Adipocyte (in vitro differentiated cells): ENCODE results near the gene SLC35D2.

Source experiments
- DNase-seq: peaks from one replicate; pipeline ENCODE4 v3.0.0-alpha.2; 2015; ENCODE audit warnings: low read depth
- H3K27me3 ChIP-seq: replicated peaks from 2 replicates; pipeline ENCODE4 v1.7.0; 2013; ENCODE audit warnings: mild to moderate bottlenecking, low read length, moderate library complexity; ENCODE audit not compliant: control insufficient read depth, insufficient read depth
- H3K36me3 ChIP-seq: 2 replicates; pipeline ENCODE4 v1.7.0; 2013; ENCODE audit warnings: low read length, mild to moderate bottlenecking, moderate library complexity; ENCODE audit not compliant: control insufficient read depth, insufficient read depth, severe bottlenecking
- H3K4me1 ChIP-seq: 2 replicates; pipeline ENCODE4 v1.7.0; 2013; ENCODE audit warnings: mild to moderate bottlenecking, low read length, moderate library complexity; ENCODE audit not compliant: control insufficient read depth, insufficient read depth
- H3K4me3 ChIP-seq: 2 replicates; pipeline ENCODE4 v1.7.0; 2013; ENCODE audit warnings: mild to moderate bottlenecking, low read length, moderate library complexity
- H3K9ac ChIP-seq: 2 replicates; pipeline ENCODE4 v1.7.0; 2013; ENCODE audit warnings: mild to moderate bottlenecking, low read length, moderate library complexity
- H3K9me3 ChIP-seq: 2 replicates; pipeline ENCODE4 v1.7.0; 2013; ENCODE audit warnings: mild to moderate bottlenecking, low read length, moderate library complexity; ENCODE audit not compliant: control insufficient read depth

SLC35D2 gene

DNA sequence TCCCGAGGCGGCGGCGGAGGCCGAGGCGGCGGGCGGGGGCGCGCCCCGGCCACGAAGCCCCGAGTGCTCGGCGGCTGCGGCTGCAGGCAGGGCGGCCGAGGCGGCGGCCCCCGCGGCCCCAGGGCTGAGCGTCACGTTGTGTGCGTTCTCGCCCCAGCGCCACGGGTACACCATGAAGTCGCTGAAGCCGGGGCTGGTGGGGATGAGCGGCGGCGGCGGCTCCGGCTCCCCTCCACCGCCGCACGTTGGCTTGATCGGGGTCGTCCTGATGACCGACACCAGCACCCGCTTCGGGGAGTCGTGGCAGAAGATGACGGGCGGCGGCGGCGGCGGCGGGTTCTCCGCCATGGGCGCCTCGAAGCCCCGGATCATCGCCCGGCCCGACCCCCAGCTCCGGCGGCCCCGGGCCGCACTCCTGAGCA lies 34.2 kb upstream of the SLC35D2 start:
- peak overlapping the region; percentile 67 for H3K9ac ChIP-seq
- peaks cover 27% of the 10 kb centered on the region for H3K4me1 ChIP-seq
- peak overlapping the region; percentile 87 for H3K4me3 ChIP-seq
- no peaks in the 10 kb centered on the region for H3K27me3 ChIP-seq
- no peaks in the 10 kb centered on the region for H3K9me3 ChIP-seq
- DNase-seq = peak; percentile 52
- H3K36me3 ChIP-seq = no peaks in the 10 kb centered on the region

DNA sequence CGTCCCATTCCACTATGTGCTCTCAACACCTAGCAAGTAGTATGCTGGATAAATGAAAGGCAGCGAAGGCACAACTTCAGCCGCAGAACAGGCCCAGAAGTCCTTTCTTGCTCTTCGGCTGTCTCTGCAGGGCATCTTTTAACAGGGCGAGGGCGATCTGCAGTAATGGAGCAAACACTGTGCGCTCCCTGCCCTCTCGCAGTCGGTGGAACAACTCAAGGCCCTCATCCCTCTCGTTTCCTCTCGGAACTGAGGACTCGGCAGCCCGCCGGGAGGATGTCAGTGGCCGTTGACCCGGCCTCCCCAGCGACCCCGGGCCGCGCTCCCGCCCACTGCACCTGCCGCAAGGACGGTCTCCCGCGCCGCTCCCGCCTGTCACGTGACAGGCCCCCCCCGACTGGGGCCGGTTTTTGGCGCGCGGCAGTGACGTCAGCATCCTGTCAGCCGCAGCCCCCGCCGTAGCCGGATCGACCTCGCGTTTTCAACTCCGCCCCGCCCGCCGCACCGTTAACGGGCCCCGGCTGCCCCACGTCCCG lies 33.6 kb upstream of the SLC35D2 start:
- peak; percentile 94 for DNase-seq
- Histone ChIP-seq H3K9ac (peak overlapping the region; percentile 84), H3K4me3 (peak overlapping the region; percentile 95), H3K27me3 (no peaks in the 10 kb centered on the region), H3K9me3 (no peaks in the 10 kb centered on the region), H3K4me1 (peaks cover 27% of the 10 kb centered on the region), H3K36me3 (no peaks in the 10 kb centered on the region)

DNA sequence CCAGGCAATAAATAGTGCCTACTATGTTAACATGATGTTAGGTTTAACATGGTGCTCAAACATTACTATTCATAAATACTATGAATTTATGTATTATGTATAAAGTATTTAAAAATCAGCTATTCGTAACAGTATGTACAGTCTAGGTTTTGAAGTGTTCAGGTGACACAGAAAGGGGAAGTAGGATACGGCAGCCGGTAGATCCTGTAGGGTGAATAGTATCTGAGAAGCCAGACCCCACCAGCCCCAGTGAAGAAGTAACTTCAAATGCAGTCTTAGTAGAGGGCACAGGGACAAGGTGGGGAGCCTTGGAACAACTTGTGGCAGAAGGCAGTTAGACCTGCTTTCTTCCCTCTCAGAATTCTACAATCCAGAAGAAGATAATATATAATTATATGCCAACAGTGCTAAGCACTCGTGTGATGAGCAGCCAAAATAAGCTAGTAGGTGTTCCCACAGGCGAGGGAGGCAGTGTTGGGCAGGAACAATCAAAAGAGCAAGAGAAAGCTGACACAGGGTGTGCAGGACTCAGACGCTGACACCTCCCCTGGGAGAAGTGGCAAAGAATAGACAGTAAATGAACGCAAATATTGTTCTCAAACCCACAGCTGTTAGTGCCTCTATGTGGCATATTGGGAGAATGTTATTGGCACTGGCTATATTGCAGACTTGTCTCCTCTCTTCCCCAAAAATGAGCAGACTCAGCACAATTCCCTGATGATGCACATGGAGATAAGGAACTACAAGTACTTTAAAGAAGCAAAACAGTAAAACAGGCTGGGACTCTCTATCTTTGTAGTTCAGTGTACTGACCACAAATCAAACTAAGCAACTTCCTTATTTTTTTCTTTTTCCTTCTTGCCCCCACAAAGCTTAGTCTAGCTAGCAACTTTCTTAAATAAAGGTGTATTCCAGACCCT lies 30.1 kb upstream of the SLC35D2 start:
- H3K9ac ChIP-seq = no peak overlapping the region
- H3K9me3 ChIP-seq = no peaks in the 10 kb centered on the region
- H3K36me3 ChIP-seq = no peaks in the 10 kb centered on the region
- peaks cover 6% of the 10 kb centered on the region for H3K4me1 ChIP-seq
- DNase-seq = no peak
- no peak overlapping the region for H3K4me3 ChIP-seq
- no peaks in the 10 kb centered on the region for H3K27me3 ChIP-seq

DNA sequence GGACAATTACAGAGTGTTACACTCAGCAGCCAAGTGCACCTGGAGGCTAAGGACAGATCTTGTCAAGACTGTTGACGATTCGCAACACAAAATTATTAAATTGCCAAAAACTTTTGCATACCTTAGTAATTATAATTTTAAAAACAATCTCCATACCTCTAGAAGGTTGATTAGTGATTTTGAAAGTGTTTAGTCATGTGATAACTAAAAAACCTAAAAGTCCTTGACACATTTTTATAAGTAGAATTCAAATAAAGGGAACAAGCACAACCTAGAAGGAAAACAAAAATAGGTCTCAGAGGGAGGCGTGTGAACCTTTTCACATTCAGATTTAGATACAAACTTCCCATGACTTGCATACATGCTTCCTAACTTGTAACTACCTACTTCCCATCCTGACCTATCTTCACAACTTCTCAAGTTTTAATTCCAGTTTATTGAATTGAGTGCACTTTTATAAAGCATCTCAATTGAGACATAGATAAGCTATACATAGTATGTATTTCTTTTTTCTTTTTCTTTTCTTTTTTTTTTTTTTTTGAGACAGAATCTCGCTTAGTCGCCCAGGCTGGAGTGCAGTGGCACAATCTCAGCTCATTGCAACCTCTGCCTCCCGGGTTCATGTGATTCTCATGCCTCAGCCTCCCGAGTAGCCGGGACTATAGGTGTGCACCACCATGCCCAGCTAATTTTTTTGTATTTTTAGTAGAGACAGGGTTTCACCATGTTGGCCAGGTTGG lies 28.8 kb upstream of the SLC35D2 start:
- no peak overlapping the region for H3K4me3 ChIP-seq
- no peak for DNase-seq
- H3K4me1 ChIP-seq = peaks cover 6% of the 10 kb centered on the region
- H3K27me3 ChIP-seq = no peaks in the 10 kb centered on the region
- H3K9me3 ChIP-seq = no peaks in the 10 kb centered on the region
- H3K36me3 ChIP-seq = no peaks in the 10 kb centered on the region
- no peak overlapping the region for H3K9ac ChIP-seq

DNA sequence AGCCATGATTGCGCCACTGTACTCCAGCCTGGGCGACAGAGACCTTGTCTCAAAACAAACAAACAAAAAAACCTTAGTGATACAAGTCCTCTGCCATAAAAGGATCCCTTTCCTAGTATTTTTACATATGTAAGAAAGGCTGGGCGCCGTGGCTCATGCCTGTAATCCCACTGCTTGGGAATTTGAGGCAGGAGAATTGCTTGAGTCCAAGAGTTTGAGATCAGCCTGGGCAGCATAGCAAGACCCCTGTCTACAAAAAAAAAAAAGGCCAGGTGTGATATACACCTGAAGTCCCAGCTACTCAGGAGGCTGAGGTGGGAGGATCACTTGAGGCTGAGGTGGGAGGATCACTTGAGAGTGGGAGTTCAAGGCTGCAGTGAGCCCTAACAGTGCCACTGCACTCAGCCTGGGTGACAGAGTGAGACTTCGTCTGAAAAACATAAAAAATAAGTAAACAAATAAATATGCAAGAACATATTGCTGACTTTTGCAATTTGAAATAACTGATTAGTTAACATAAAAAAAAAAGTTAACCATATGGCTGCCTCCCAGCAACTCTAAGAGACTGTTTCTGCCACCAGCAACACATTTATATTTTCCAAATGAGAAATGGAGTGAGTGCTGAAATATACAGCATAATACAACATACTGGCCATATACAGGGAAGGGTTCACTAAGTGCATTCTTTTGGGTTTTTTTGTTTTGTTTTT lies 27.8 kb upstream of the SLC35D2 start:
- no peak overlapping the region for H3K4me3 ChIP-seq
- no peak for DNase-seq
- H3K4me1 ChIP-seq = no peaks in the 10 kb centered on the region
- H3K36me3 ChIP-seq = no peaks in the 10 kb centered on the region
- no peaks in the 10 kb centered on the region for H3K27me3 ChIP-seq
- H3K9ac ChIP-seq = no peak overlapping the region
- no peaks in the 10 kb centered on the region for H3K9me3 ChIP-seq

DNA sequence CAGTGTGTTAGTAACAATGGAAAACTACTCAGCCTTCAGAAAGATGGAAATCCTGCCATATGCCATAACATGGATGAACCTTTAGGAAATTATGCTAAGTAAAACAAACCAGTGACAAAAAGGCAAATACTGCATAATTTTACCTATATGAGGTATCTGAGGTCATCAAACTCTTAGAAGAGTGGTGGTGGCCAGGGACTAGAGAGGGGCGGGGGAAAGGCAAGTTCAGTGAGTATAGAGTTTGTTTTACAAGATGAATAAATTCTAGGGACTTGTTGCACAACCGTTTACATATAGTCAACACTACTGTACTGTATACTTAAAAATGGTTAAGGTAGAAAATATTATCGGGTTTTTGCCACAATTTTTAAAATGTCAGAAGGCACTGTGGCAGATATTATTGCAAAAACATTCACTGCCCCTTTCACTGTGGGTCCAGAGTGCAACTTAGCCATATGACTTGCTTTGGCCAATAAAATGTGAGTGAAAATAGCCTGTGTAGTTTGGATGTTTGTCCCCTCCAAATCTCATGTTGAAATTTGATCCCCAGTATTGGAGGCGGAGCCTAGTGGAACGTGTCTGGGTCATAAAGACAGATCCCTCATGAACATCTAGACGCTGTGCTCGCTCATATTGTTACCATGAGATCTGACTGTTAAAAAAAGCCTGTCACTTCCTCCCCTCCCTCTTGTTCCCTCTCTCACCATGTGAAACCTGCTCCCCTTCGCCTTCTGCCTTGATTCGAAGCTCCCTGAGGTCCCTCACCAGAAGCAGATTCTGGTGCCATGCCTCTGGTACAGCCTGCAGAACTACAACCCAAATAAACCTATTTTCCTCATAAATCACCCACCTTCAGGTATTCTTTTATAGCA lies 25.1 kb upstream of the SLC35D2 start:
- H3K27me3 ChIP-seq = no peaks in the 10 kb centered on the region
- H3K36me3 ChIP-seq = no peaks in the 10 kb centered on the region
- no peaks in the 10 kb centered on the region for H3K9me3 ChIP-seq
- H3K4me3 ChIP-seq = no peak overlapping the region
- H3K4me1 ChIP-seq = no peaks in the 10 kb centered on the region
- no peak overlapping the region for H3K9ac ChIP-seq
- DNase-seq = no peak

DNA sequence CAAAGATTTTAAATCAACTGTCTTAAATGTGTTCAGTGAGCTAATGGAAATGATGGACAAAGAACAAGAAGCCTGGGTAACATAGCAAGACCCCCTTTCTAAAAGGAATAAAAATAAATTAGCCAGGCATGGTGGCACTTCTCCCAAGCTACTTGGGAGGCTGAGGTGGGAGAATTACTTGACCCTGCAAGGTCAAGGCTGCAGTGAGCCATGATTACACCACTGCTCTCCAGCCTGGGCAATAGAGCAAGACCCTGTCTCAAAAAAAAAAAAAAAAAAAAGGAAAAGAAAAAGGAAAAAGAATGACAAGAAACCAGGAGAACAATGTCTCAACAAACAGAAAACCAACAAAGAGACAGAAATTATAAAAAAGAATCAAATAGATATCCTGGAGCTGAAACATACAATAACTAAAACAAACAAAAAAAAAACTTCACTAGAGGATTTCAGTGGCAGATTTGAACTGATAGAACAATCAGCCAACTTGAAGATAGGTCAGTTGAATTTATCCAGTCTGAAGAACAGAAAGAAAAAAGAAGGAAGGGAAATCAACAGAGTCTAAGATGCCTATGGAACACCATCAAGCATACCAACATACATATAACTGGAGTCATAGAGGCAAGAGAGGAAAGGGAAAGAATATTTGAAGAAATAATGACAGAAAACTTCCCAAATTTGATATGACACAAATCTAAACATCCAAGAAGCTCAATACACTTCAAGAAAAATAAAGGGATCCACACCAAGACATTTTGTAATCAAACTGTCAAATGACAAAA lies 16.8 kb upstream of the SLC35D2 start:
- no peak overlapping the region for H3K9ac ChIP-seq
- no peaks in the 10 kb centered on the region for H3K9me3 ChIP-seq
- H3K36me3 ChIP-seq = no peaks in the 10 kb centered on the region
- no peaks in the 10 kb centered on the region for H3K27me3 ChIP-seq
- no peaks in the 10 kb centered on the region for H3K4me1 ChIP-seq
- H3K4me3 ChIP-seq = no peak overlapping the region
- no peak for DNase-seq

DNA sequence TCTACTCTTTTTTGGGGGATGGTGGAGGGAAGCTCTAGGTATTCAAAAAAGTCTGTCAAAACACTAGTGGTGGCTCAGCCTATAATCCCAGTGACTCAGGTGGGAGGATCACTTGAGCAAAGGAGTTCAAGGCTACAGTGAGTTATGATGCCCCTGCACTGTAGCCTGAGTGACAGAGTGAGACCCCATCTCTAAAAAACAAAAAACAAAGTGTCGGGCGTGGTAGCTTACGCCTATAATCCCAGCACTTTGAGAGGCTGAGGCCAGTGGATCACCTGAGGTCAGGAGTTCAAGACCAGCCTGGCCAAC lies 15.8 kb upstream of the SLC35D2 start:
- Histone ChIP-seq H3K27me3 (no peaks in the 10 kb centered on the region), H3K36me3 (no peaks in the 10 kb centered on the region), H3K9ac (no peak overlapping the region), H3K4me1 (no peaks in the 10 kb centered on the region), H3K9me3 (no peaks in the 10 kb centered on the region), H3K4me3 (no peak overlapping the region)
- no peak for DNase-seq

DNA sequence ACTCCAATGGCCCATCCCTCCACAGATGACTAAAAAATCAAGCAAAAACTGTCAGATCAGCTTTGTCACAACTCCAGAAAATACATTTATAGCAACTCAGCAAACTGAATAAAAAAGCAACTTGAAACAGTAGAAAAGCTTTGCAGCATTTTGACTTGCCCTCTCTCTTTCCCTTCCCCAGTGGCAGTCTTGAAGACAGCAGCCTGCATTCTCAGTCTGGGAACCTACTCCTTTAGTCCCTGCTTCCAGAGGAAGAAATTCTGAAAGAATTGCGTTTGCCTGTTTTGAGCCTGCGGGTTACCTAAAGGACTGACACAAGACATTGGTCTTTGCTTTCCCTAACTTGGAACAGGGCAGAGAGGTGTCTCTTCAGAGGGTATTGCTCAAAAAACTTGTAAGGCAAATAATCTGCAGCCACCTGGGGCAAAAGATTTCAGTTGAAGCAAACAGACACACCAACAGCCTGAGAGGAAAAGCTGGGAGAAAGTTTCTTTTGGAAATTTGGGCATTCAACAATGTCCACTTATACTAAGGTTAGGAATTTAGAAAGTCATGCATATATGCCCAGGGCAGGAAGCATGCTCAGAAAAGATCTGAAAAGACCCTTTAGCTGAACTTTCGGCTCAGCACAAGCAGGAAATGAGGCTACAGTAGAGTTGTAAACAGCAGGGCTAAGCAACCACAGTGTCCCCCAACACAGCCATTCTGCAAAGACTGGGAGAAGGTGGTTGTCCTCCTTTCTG lies 15.2 kb upstream of the SLC35D2 start:
- Histone ChIP-seq H3K4me3 (no peak overlapping the region), H3K9me3 (no peaks in the 10 kb centered on the region), H3K9ac (no peak overlapping the region), H3K4me1 (no peaks in the 10 kb centered on the region), H3K27me3 (no peaks in the 10 kb centered on the region), H3K36me3 (no peaks in the 10 kb centered on the region)
- no peak for DNase-seq
